AG04449 (cell line): ENCODE measurements around the gene TAPBP.
A peak's percentile ranks its signal among the peaks of the same experiment; 100 is the strongest.

Experiments used
- CTCF ChIA-PET: fragments of 350-600 bp; formaldehyde crosslinking; extraction: SDS; loops from one replicate; lab custom pipeline; 2021; ENCODE audit warnings: antibody characterized with exemption; lab: Yijun Ruan, JAX
- POLR2A ChIA-PET: fragments of 400-600, 350-600 bp; formaldehyde crosslinking; extraction: SDS; loops from one replicate; lab custom pipeline; 2020; ENCODE audit warnings: antibody characterized with exemption, inconsistent platforms; lab: Yijun Ruan, JAX
- DNase-seq: peaks from one replicate; pipeline ENCODE4 v3.0.0-alpha.2; 2010; ENCODE audit warnings: low read depth, low spot score
- H3K4me3 ChIP-seq: 2 replicates; pipeline ENCODE4 v1.5.1; 2011; ENCODE audit warnings: low read depth, mild to moderate bottlenecking, control low read depth, low read length
- TF ChIP-seq, protein P1 (sequence below): IDR thresholded peaks from one replicate; pipeline ENCODE4 v1.5.1; 2011; ENCODE audit warnings: mild to moderate bottlenecking, moderate library complexity, low read length, control low read depth, inconsistent platforms; ENCODE audit not compliant: insufficient read depth; ENCODE audit errors: missing control alignments

The TAPBP gene

DNA sequence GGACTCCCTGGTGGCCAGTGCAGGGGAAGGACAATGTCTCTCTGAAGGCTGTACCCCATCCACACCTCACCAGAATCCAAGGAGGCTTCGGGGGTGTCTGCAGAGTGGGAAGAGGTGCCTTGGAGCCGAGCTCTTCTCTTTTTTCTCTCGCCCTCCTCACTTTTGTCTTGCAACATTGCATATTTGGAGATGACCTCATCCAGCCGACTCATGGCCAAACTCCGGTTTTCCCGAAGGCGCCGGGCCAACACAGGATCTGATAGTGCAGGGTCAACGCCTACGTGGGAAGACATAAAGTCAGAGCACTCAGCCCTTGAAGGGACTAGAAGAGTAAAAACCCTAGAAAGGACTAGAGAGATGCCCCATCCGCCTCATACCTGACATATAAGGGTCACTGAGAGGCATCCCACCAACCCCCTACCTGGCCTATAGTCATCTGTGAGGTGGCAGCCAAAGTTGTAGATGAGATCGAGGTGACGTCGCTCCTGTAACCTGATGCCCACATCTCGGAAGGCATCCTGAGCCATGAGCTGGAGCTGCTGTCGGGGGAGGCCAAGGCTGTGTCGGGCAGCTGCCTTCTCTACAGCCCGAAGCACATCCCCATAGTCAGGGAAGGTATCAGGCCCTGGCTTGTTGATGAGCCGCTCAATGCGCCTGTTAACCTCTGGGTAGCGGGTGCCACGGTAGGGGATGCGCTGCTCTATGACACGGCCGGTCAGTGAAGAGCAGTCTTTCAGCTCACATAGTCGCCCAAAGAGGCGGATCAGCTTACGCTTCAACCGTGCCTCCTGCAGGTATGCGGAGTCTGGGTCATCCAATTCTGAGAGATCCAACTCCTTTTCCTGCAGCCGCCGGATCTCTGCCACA lies 6.7 kb upstream of the TAPBP start:
- CTCF ChIA-PET = interaction anchor here (1.1 to 1.5 kb wide), 3 partner anchors 41 to 98 kb away, joined by 3 to 4 read pairs (median 3); no protein-coding TSS in a partner anchor

DNA sequence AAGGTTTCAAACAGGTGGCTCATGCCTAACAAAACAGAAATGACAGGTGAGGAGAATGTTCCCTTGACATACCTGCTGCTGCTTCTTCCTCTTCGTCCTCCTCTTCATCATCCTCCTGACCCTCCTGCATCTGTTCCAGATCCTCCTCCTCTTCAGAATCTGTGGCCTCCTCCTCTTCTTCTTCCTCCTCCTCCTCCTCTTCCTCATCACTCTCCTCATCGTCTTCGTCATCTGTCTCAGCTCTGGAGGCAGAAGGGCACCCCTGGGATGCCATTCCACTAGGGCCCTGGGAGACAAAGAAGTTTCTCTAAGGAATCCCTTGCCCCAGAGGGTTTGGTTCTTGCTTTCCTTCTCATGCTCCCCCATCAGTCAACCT lies 6.0 kb upstream of the TAPBP start:
- ChIA-PET CTCF (interaction anchor here (1.2 to 1.5 kb wide), 2 partner anchors 40 to 99 kb away, joined by 3 read pairs; no protein-coding TSS in a partner anchor), POLR2A (no interaction called here)
- peak overlapping the region; percentile 34 for H3K4me3 ChIP-seq
- DNase-seq = no peak
- TF ChIP-seq, protein P1, sequence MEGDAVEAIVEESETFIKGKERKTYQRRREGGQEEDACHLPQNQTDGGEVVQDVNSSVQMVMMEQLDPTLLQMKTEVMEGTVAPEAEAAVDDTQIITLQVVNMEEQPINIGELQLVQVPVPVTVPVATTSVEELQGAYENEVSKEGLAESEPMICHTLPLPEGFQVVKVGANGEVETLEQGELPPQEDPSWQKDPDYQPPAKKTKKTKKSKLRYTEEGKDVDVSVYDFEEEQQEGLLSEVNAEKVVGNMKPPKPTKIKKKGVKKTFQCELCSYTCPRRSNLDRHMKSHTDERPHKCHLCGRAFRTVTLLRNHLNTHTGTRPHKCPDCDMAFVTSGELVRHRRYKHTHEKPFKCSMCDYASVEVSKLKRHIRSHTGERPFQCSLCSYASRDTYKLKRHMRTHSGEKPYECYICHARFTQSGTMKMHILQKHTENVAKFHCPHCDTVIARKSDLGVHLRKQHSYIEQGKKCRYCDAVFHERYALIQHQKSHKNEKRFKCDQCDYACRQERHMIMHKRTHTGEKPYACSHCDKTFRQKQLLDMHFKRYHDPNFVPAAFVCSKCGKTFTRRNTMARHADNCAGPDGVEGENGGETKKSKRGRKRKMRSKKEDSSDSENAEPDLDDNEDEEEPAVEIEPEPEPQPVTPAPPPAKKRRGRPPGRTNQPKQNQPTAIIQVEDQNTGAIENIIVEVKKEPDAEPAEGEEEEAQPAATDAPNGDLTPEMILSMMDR = no peak

More for the DNA sequence above, 6.7 kb upstream of the TAPBP start:
- TF ChIP-seq, protein P1 = no peak
- POLR2A ChIA-PET = interaction anchor here (1.0 to 1.5 kb wide), 2 partner anchors 23 to 49 kb away, joined by 3 to 5 read pairs; partner anchors contain the start of genes RPS18 and VPS52
- H3K4me3 ChIP-seq = peak overlapping the region; percentile 39
- peak; percentile 70 for DNase-seq

GRCh38 chr6:33318426-33319073 lies 4.7 kb upstream of the TAPBP start:
- peak overlapping the region; percentile 67 for H3K4me3 ChIP-seq
- DNase-seq = no peak
- ChIA-PET POLR2A (interaction anchor here (0.7 to 2.1 kb wide), 8 partner anchors 11 to 347 kb away, joined by 3 to 11 read pairs (median 4); partner anchors contain the start of genes PFDN6, RGL2 and WDR46), CTCF (interaction anchor here (0.7 to 4.0 kb wide), 7 partner anchors 17 to 107 kb away, joined by 3 to 14 read pairs (median 6); no protein-coding TSS in a partner anchor)
- TF ChIP-seq, protein P1 = no peak

DNA sequence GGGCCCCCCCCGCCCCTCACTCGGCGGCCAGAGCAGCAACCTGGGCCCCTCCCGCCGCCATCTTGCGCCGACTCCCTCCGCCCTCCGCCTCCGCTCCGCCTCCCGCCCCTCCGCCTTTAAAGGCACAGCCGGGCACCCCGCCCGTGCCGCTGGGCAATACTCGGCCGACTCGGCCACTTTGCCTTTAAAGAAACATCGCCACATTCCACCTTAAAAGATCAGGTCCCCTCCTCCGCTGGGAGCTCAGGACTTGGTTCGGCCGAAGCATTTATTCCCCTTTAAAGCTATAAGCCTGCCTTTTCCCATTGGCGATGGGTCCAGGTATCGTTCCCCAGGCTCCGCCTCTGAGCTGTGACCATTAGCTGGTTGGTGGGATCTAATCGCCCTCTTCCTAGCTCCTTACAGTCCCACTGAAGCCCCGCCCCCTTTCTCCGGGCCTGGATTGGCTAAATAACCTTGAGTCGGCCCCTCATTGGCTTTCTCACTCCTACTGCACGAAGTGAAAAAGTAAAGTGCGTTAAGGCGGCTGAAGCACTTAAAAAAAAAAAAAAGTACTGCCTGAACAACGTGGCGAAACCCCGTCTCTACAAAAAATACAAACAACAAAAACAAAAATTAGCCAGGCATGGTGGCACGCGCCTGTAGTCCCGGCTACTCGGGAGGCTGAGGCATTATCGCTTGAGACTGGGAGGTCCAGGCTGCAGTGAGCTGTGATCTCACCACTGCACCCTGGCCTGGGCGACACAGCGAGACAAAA lies 4.0 kb upstream of the TAPBP start, which contains the start of gene ZBTB22:
Gene ZBTB22 (minus strand): TSS at position 76 of the 757 bp plus-strand sequence. CDS start 828 bp downstream, outside the sequence.
- DNase-seq = peak; percentile 95
- peak within 1 kb of the TSS; percentile 67 for H3K4me3 ChIP-seq
- POLR2A ChIA-PET = interaction anchor here (0.6 to 2.1 kb wide), 11 partner anchors 10 to 346 kb away, joined by 3 to 11 read pairs (median 3); partner anchors contain the start of genes B3GALT4, ITPR3, PFDN6 and RGL2
- CTCF ChIA-PET = interaction anchor here (1.1 to 4.0 kb wide), 5 partner anchors 18 to 108 kb away, joined by 3 to 14 read pairs (median 6); no protein-coding TSS in a partner anchor
- TF ChIP-seq, protein P1 = no peak

DNA sequence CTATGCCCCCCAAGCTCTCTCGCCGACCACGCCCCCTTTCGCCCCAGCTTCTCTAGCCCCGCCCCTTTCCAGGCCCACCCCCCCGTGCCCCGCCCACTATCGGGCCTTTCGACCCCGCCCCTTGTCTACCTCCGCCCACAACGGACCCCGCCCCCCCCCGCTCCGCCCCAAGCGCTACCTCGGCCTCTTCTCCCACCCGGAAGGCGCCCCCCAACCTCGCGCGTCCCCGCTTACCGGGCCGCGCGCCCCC lies 3.5 kb upstream of the TAPBP start:
- POLR2A ChIA-PET = interaction anchor here (0.7 to 2.1 kb wide), 7 partner anchors 9 to 346 kb away, joined by 3 to 11 read pairs (median 5); partner anchors contain the start of genes B3GALT4, ITPR3 and RGL2

More for the DNA sequence above, 3.5 kb upstream of the TAPBP start:
- TF ChIP-seq, protein P1 = no peak
- DNase-seq = no peak
- CTCF ChIA-PET = interaction anchor here (0.9 to 4.0 kb wide), 3 partner anchors 18 to 73 kb away, joined by 3 to 14 read pairs (median 6); partner anchors contain the start of gene RGL2
- peak overlapping the region; percentile 67 for H3K4me3 ChIP-seq
